ENCODE results near the gene TRMT112.

DNA sequence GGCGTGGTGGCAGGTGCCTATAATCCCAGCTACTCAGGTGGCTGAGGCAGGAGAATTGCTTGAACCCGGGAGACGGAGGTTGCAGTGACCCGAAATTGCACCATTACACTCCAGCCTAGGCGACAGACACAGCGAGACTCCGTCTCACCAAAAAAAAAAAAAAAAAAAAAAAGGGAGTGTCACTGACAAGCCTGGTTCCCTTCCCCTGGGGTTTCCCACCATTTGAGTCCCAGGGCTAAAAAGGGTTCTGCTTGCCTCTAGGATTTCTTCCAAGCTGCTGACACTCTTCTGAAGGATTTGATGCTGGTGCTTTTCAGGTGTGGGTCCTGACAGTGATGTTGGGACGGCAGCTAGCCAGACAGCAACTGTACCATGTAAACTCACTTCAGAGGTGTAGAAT is 21.4 kb upstream of the TRMT112 start:
- TF ChIP-seq, protein P1, sequence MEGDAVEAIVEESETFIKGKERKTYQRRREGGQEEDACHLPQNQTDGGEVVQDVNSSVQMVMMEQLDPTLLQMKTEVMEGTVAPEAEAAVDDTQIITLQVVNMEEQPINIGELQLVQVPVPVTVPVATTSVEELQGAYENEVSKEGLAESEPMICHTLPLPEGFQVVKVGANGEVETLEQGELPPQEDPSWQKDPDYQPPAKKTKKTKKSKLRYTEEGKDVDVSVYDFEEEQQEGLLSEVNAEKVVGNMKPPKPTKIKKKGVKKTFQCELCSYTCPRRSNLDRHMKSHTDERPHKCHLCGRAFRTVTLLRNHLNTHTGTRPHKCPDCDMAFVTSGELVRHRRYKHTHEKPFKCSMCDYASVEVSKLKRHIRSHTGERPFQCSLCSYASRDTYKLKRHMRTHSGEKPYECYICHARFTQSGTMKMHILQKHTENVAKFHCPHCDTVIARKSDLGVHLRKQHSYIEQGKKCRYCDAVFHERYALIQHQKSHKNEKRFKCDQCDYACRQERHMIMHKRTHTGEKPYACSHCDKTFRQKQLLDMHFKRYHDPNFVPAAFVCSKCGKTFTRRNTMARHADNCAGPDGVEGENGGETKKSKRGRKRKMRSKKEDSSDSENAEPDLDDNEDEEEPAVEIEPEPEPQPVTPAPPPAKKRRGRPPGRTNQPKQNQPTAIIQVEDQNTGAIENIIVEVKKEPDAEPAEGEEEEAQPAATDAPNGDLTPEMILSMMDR (IDR thresholded peaks at IDR 0.05), result no peak
- no peak for TF ChIP-seq POLR2A (IDR thresholded peaks at IDR 0.05)

Data from thyroid gland (tissue), 4 donors.